ENCODE measurements around the gene ATP13A4.
"Not testable (repeated sequence)": the region's sequence is repeated elsewhere in the genome, so short reads cannot be mapped to it uniquely, and the experiment has no call there.

The ATP13A4 gene

GRCh38 chr3:193553586-193553985 lies 1.1 kb downstream of the ATP13A4 start:
- peak; percentile 60 for DNase-seq

DNA sequence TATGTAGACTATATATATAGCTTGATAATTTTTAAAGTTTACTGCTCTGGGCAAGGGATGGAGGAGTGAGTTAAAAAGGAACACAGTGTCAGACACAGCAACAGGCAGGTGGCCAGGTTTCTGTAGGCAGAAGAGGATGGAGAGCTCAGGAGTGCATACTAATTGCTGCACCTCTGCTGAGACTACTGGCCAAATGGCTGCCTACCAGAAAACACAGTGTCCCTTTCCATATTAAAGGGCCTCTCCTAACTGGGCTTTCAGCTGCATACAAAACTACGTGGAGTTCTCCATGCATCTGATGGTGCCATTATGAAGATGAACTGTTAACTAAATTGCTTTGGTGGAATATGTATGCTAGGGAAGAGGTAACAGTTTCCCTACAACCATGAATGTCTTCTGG lies 1.8 kb downstream of the ATP13A4 start:
- peak; percentile 20 for DNase-seq

- DNase-seq = no peak
Observed at GRCh38 chr3:193548406-193548805, 6.3 kb downstream of the ATP13A4 start.

DNA sequence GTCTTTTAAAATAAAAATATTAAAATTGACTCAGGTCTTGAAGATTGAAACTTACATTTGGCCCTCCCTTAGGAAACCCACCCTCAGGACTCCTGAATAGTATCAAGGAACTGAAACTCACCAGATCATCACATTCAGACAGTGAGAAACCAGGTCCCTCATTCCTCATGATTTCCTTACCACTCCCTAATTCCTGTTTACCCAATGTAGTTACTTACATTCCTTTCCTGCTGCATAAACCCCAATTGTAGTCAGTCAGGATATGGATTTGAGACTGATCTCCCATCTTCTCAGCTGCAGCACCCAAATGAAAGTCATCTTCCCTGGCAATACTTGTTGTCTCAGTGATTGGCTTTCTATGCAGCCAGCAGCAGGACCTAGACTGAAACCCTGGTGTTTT lies 8.6 kb downstream of the ATP13A4 start:
- DNase-seq = no peak

GRCh38 chr3:193545304-193545703 lies 9.4 kb downstream of the ATP13A4 start:
- no peak for DNase-seq

GRCh38 chr3:193544289-193544688 lies 10.4 kb downstream of the ATP13A4 start:
- DNase-seq = no peak

- DNase-seq = no peak
Observed at GRCh38 chr3:193530231-193531165, 24.2 kb downstream of the ATP13A4 start.

GRCh38 chr3:193526085-193526484 lies 28.6 kb downstream of the ATP13A4 start:
- DNase-seq = not testable (repeated sequence)

GRCh38 chr3:193522473-193522872 lies 32.2 kb downstream of the ATP13A4 start:
- no peak for DNase-seq

- no peak for DNase-seq
Observed at GRCh38 chr3:193520738-193521137, 34.0 kb downstream of the ATP13A4 start.

GRCh38 chr3:193515966-193516365 lies 38.7 kb downstream of the ATP13A4 start:
- DNase-seq = no peak

- no peak for DNase-seq
Observed at GRCh38 chr3:193510154-193510553, 44.5 kb downstream of the ATP13A4 start.

- DNase-seq = no peak
Observed at GRCh38 chr3:193509103-193509965, 45.4 kb downstream of the ATP13A4 start.

GRCh38 chr3:193508108-193508507 lies 46.6 kb downstream of the ATP13A4 start:
- DNase-seq = no peak

- DNase-seq = no peak
Observed at GRCh38 chr3:193507566-193507965, 47.1 kb downstream of the ATP13A4 start.

DNA sequence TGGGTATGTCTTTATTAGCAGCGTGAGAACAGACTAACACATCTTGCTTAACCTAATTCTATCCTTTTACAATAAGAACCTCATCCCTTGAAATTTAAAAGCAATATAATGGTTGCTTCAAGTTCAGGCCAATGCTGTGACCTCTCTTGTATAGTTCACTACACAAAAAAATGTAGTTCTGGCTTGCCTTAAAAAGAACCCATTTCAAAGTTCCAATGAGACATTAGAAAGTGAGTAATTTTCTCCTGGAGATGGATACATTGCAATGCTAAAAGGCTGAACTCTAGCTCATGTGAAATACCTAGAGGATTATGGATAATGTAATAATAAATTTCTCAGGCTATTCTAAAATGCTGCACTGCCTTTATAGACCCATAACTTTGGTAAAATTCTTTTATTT lies 47.8 kb downstream of the ATP13A4 start:
- DNase-seq = no peak

- no peak for DNase-seq
Observed at GRCh38 chr3:193502871-193503270, 51.8 kb downstream of the ATP13A4 start.

GRCh38 chr3:193499801-193500485 lies 54.8 kb downstream of the ATP13A4 start:
- DNase-seq = no peak

- DNase-seq = no peak
Observed at GRCh38 chr3:193499136-193499770, 55.4 kb downstream of the ATP13A4 start.

DNA sequence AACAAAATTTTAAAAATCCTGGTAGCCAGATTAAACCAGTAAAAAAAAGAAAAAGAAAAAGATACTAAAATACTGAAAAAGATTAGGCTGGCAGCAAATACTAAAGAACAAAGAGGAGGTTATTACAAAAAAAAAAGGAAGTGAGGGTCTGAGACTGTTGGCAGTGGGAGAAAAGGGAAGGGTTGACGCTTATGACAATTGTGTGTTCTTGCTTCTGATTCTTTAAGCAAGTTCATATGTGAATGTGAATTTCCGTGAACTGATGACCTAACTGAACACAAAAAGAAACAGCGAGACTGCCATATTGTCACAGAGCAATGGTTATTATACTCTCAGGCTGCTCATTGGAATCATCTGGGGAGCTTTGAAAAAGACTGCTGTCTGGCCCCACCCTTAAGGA lies 56.5 kb downstream of the ATP13A4 start:
- DNase-seq = no peak

DNA sequence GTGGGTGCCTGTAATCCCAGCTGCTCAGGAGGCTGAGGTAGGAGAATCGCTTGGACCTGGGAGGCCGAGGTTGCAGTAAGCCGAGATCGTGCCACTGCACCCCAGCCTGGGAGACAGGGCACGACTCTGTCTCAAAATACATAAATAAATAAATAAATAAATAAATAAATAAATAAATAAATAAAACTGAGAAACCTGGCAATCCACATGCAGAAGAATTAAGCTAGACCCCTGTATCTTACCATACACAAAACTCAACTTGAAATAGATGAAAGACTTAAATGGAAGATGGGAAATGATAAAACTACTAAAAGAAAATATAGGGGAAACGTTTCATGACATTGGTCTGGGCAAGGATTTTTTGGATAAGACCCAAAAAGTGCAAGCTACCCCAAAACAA lies 58.0 kb downstream of the ATP13A4 start:
- no peak for DNase-seq

DNA sequence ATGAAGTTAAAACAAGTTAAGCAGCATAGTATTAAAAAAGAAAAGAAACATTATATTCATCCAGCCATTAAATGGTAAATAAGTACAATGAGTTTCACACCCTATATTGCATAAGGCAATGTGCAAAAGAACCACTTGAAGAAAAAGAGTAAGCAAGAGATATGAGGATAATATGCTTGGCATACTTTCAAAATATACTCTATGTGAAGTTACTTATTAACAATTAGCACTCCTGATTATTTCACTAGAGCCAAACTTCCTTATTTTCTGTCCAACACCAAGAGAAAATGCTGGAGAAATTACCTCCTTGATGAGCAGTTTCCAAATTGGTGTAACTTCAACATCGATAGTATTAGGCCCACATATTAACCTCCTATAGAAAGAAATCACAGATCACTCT lies 63.7 kb downstream of the ATP13A4 start:
- no peak for DNase-seq

DNA sequence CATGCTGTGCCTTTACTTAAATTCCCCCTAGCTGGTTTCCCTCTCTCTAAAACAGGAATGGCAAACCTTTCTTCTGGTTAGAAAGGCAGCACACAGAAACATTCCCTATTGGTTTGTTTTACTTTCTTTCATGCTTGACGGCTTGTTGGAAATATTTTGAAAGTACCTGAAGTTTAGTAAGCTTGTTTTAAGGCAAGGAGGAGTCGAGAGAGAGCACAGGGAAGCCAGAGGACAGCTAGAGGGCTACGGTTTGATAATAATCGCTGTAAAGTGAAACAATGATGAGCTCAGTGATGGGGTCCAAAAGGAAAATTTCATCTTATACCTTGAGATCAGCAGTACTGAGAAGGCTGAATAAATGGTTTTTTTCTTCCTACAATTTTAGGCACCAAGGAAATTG lies 64.1 kb downstream of the ATP13A4 start:
- no peak for DNase-seq
